HepG2 (cell line): ENCODE results near the gene ERLIN1.

Source experiments
- GABPA ChIP-seq, 2 experiments: IDR thresholded peaks; 2 replicates each; pipeline ENCODE4 v1.6.1; 2011 to 2016; ENCODE audit warnings: low read depth in 2 of 2, low read length in 1 of 2, missing biosample characterization in 1 of 2, missing genetic modification characterization in 1 of 2
- HCFC1 ChIP-seq: fragments of 150-350 bp; IDR thresholded peaks from 2 replicates; pipeline ENCODE4 v1.6.1; 2014; ENCODE audit warnings: low read depth, low read length
- MYC ChIP-seq: sonication (generic); formaldehyde crosslinking; IDR thresholded peaks from 2 replicates; pipeline ENCODE4 v1.9.0; 2021; ENCODE audit warnings: missing genetic modification reagents, borderline replicate concordance
- NBN ChIP-seq: fragments of 450-650 bp; conservative IDR thresholded peaks from 2 replicates; pipeline ENCODE4 v1.6.1; 2017
- NR1H2 ChIP-seq: sonication (generic); formaldehyde crosslinking; IDR thresholded peaks from 2 replicates; pipeline ENCODE4 v1.8.1; 2022; ENCODE audit warnings: low read depth, missing genetic modification reagents, borderline replicate concordance
- POLR2AphosphoS2 ChIP-seq: IDR thresholded peaks from 2 replicates; pipeline ENCODE4 v1.6.1; 2011; ENCODE audit warnings: low read depth, low read length, improper control_type of control experiment
- ZNF274 ChIP-seq: sonication (generic); formaldehyde crosslinking; IDR thresholded peaks from 2 replicates; pipeline ENCODE4 v1.5.1; 2020; ENCODE audit warnings: mild to moderate bottlenecking, missing genetic modification reagents
- ZNF3 ChIP-seq: IDR thresholded peaks from 2 replicates; pipeline ENCODE4 v1.7.0; 2017; ENCODE audit warnings: inconsistent platforms
- ZNF598 ChIP-seq: sonication (generic); formaldehyde crosslinking; IDR thresholded peaks from 2 replicates; pipeline ENCODE4 v1.5.1; 2020; ENCODE audit warnings: mild to moderate bottlenecking, missing genetic modification reagents, borderline replicate concordance
- TF ChIP-seq, protein P1 (sequence below): sonication (generic); formaldehyde crosslinking; IDR thresholded peaks from 2 replicates; pipeline ENCODE4 v1.5.0; 2020; ENCODE audit warnings: mild to moderate bottlenecking, missing genetic modification reagents, moderate library complexity
- TF ChIP-seq, protein P2 (sequence below): sonication (generic); IDR thresholded peaks from 2 replicates; pipeline ENCODE4 v1.6.1; 2016; ENCODE audit warnings: low read depth, borderline replicate concordance
- TF ChIP-seq, protein P3 (sequence below): IDR thresholded peaks from 2 replicates; pipeline ENCODE4 v1.6.1; 2016; ENCODE audit warnings: mild to moderate bottlenecking
- TF ChIP-seq, protein P4 (sequence below): sonication (generic); formaldehyde crosslinking; IDR thresholded peaks from 2 replicates; pipeline ENCODE4 v1.4.0; 2020; ENCODE audit warnings: missing genetic modification reagents, borderline replicate concordance

DNA sequence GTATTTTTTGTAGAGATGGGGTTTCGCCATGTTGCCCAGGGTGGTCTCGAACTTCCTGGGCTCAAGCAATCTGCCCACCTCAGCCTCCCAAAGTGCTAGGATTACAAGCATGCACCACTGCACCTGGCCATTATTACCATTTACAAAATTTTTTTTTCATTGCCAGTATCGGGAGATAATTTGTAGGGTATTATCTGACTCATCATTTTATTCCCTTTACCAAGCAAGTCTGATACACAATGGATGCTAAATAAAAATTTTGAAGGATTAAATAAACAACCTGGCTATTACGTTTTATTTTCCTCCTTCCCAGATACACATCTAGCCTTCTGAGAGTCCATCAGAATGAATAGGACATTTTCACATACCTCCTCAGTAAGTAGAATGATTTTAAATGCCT is 66.1 kb downstream of the ERLIN1 start:
- TF ChIP-seq, protein P1, sequence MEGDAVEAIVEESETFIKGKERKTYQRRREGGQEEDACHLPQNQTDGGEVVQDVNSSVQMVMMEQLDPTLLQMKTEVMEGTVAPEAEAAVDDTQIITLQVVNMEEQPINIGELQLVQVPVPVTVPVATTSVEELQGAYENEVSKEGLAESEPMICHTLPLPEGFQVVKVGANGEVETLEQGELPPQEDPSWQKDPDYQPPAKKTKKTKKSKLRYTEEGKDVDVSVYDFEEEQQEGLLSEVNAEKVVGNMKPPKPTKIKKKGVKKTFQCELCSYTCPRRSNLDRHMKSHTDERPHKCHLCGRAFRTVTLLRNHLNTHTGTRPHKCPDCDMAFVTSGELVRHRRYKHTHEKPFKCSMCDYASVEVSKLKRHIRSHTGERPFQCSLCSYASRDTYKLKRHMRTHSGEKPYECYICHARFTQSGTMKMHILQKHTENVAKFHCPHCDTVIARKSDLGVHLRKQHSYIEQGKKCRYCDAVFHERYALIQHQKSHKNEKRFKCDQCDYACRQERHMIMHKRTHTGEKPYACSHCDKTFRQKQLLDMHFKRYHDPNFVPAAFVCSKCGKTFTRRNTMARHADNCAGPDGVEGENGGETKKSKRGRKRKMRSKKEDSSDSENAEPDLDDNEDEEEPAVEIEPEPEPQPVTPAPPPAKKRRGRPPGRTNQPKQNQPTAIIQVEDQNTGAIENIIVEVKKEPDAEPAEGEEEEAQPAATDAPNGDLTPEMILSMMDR (CRISPR knock-in tag): no peak
- TF ChIP-seq HCFC1 (no peak), MYC (CRISPR knock-in tag) (no peak), ZNF3 (no peak), GABPA (IDR thresholded peaks at IDR 0.05; ENCODE audit: low read depth, low read length) (no peak), GABPA (CRISPR knock-in tag; IDR thresholded peaks at IDR 0.05; ENCODE audit: low read depth) (no peak), ZNF274 (CRISPR knock-in tag) (no peak), NBN (no peak), ZNF598 (CRISPR knock-in tag) (no peak), NR1H2 (no peak), POLR2AphosphoS2 (no peak)
- TF ChIP-seq, protein P2, sequence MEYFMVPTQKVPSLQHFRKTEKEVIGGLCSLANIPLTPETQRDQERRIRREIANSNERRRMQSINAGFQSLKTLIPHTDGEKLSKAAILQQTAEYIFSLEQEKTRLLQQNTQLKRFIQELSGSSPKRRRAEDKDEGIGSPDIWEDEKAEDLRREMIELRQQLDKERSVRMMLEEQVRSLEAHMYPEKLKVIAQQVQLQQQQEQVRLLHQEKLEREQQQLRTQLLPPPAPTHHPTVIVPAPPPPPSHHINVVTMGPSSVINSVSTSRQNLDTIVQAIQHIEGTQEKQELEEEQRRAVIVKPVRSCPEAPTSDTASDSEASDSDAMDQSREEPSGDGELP: no peak
- TF ChIP-seq, protein P3, sequence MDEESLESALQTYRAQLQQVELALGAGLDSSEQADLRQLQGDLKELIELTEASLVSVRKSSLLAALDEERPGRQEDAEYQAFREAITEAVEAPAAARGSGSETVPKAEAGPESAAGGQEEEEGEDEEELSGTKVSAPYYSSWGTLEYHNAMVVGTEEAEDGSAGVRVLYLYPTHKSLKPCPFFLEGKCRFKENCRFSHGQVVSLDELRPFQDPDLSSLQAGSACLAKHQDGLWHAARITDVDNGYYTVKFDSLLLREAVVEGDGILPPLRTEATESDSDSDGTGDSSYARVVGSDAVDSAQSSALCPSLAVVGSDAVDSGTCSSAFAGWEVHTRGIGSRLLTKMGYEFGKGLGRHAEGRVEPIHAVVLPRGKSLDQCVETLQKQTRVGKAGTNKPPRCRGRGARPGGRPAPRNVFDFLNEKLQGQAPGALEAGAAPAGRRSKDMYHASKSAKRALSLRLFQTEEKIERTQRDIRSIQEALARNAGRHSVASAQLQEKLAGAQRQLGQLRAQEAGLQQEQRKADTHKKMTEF (CRISPR knock-in tag): no peak
- TF ChIP-seq, protein P4, sequence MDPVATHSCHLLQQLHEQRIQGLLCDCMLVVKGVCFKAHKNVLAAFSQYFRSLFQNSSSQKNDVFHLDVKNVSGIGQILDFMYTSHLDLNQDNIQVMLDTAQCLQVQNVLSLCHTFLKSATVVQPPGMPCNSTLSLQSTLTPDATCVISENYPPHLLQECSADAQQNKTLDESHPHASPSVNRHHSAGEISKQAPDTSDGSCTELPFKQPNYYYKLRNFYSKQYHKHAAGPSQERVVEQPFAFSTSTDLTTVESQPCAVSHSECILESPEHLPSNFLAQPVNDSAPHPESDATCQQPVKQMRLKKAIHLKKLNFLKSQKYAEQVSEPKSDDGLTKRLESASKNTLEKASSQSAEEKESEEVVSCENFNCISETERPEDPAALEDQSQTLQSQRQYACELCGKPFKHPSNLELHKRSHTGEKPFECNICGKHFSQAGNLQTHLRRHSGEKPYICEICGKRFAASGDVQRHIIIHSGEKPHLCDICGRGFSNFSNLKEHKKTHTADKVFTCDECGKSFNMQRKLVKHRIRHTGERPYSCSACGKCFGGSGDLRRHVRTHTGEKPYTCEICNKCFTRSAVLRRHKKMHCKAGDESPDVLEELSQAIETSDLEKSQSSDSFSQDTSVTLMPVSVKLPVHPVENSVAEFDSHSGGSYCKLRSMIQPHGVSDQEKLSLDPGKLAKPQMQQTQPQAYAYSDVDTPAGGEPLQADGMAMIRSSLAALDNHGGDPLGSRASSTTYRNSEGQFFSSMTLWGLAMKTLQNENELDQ (CRISPR knock-in tag): no peak
